ENCODE results near the gene PARD3. TPM values are rescaled to one million over a fixed set of nuclear protein-coding genes. Genes with fewer than 3 reads are reported as not detected.

Gene PARD3
- total and polyA plus RNA-seq, 2 donors (not counting 1 experiment from before 2014, with no cell fraction given): 24.0 to 46.4 TPM

- no peak overlapping the region for H2AFZ ChIP-seq (ENCODE audit: low read length)
- H4K20me1 ChIP-seq (ENCODE audit: control insufficient read depth, extremely low read depth, insufficient read depth, low read length): peaks cover 2% of the 10 kb centered on the region
- TF ChIP-seq CTCF (conservative IDR thresholded peaks at IDR 0.05 in 1 of 2, IDR thresholded peaks at IDR 0.05 in 1 of 2; ENCODE audit: low read depth in 1 of 2, low read length in 2 of 2) (no peak), EZH2 (IDR thresholded peaks at IDR 0.05; ENCODE audit: low read length, missing control alignments) (no peak)
- H3K36me3 ChIP-seq (ENCODE audit: control insufficient read depth, insufficient read depth, low read length): no peaks in the 10 kb centered on the region
- DNase-seq (ENCODE audit: low read depth in 2 of 2): no peak
- H3K27me3 ChIP-seq (ENCODE audit: control insufficient read depth, insufficient read depth, low read length): no peaks in the 10 kb centered on the region
- H3K27ac ChIP-seq (ENCODE audit: insufficient read depth, low read length): no peak overlapping the region
- H3K79me2 ChIP-seq (ENCODE audit: control insufficient read depth, insufficient read depth, low read length): no peaks in the 10 kb centered on the region
- H3K9ac ChIP-seq (ENCODE audit: insufficient read depth, low read length): no peak overlapping the region
- H3K4me2 ChIP-seq (ENCODE audit: extremely low read depth, insufficient read depth, low read length): no peak overlapping the region
- H3K4me1 ChIP-seq (ENCODE audit: control insufficient read depth, extremely low read depth, insufficient read depth, low read length): no peaks in the 10 kb centered on the region
- no peaks in the 10 kb centered on the region for H3K9me3 ChIP-seq (ENCODE audit: control insufficient read depth, insufficient read depth, low read depth, low read length)
- H3K4me3 ChIP-seq (replicated peaks in 1 of 4; ENCODE audit: control extremely low read depth in 1 of 4, insufficient read depth in 1 of 4, low read depth in 3 of 4, low read length in 4 of 4): no peak overlapping the region
Observed at GRCh38 chr10:34644224-34644623, 170.9 kb downstream of the PARD3 start.

GRCh38 chr10:34643620-34644019 is 171.5 kb downstream of the PARD3 start:
- H3K27ac ChIP-seq (ENCODE audit: insufficient read depth, low read length): no peak overlapping the region
- no peak overlapping the region for H2AFZ ChIP-seq (ENCODE audit: low read length)
- H3K79me2 ChIP-seq (ENCODE audit: control insufficient read depth, insufficient read depth, low read length): no peaks in the 10 kb centered on the region
- no peaks in the 10 kb centered on the region for H3K36me3 ChIP-seq (ENCODE audit: control insufficient read depth, insufficient read depth, low read length)
- no peak overlapping the region for H3K4me2 ChIP-seq (ENCODE audit: extremely low read depth, insufficient read depth, low read length)
- no peak overlapping the region for H3K4me3 ChIP-seq (replicated peaks in 1 of 4; ENCODE audit: control extremely low read depth in 1 of 4, insufficient read depth in 1 of 4, low read depth in 3 of 4, low read length in 4 of 4)
- no peaks in the 10 kb centered on the region for H3K27me3 ChIP-seq (ENCODE audit: control insufficient read depth, insufficient read depth, low read length)
- H3K9me3 ChIP-seq (ENCODE audit: control insufficient read depth, insufficient read depth, low read depth, low read length): no peaks in the 10 kb centered on the region
- H4K20me1 ChIP-seq (ENCODE audit: control insufficient read depth, extremely low read depth, insufficient read depth, low read length): peaks cover 2% of the 10 kb centered on the region
- no peaks in the 10 kb centered on the region for H3K4me1 ChIP-seq (ENCODE audit: control insufficient read depth, extremely low read depth, insufficient read depth, low read length)
- TF ChIP-seq CTCF (conservative IDR thresholded peaks at IDR 0.05 in 1 of 2, IDR thresholded peaks at IDR 0.05 in 1 of 2; ENCODE audit: low read depth in 1 of 2, low read length in 2 of 2) (no peak), EZH2 (IDR thresholded peaks at IDR 0.05; ENCODE audit: low read length, missing control alignments) (no peak)
- no peak overlapping the region for H3K9ac ChIP-seq (ENCODE audit: insufficient read depth, low read length)
- DNase-seq (ENCODE audit: low read depth in 2 of 2): no peak

- H3K4me1 ChIP-seq (ENCODE audit: control insufficient read depth, extremely low read depth, insufficient read depth, low read length): peaks cover 5% of the 10 kb centered on the region
- no peaks in the 10 kb centered on the region for H3K79me2 ChIP-seq (ENCODE audit: control insufficient read depth, insufficient read depth, low read length)
- H3K36me3 ChIP-seq (ENCODE audit: control insufficient read depth, insufficient read depth, low read length): no peaks in the 10 kb centered on the region
- H2AFZ ChIP-seq (ENCODE audit: low read length): no peak overlapping the region
- TF ChIP-seq CTCF (conservative IDR thresholded peaks at IDR 0.05 in 1 of 2, IDR thresholded peaks at IDR 0.05 in 1 of 2; ENCODE audit: low read depth in 1 of 2, low read length in 2 of 2): no peak
- no peak for TF ChIP-seq EZH2 (IDR thresholded peaks at IDR 0.05; ENCODE audit: low read length, missing control alignments)
- H3K27ac ChIP-seq (ENCODE audit: insufficient read depth, low read length): no peak overlapping the region
- H3K9me3 ChIP-seq (ENCODE audit: control insufficient read depth, insufficient read depth, low read depth, low read length): no peaks in the 10 kb centered on the region
- H3K27me3 ChIP-seq (ENCODE audit: control insufficient read depth, insufficient read depth, low read length): no peaks in the 10 kb centered on the region
- no peak for DNase-seq (ENCODE audit: low read depth in 2 of 2)
- no peak overlapping the region for H3K4me3 ChIP-seq (replicated peaks in 1 of 4; ENCODE audit: control extremely low read depth in 1 of 4, insufficient read depth in 1 of 4, low read depth in 3 of 4, low read length in 4 of 4)
- H4K20me1 ChIP-seq (ENCODE audit: control insufficient read depth, extremely low read depth, insufficient read depth, low read length): peaks cover 2% of the 10 kb centered on the region
- H3K4me2 ChIP-seq (ENCODE audit: extremely low read depth, insufficient read depth, low read length): no peak overlapping the region
- H3K9ac ChIP-seq (ENCODE audit: insufficient read depth, low read length): no peak overlapping the region
Observed at GRCh38 chr10:34641913-34642558, 173.1 kb downstream of the PARD3 start.

Data from fibroblast of lung (primary cell).